Sciatic nerve (tissue), 2 donors: ENCODE results near the gene MCAM. TPM values are rescaled to one million over a fixed set of nuclear protein-coding genes. Genes with fewer than 3 reads are reported as not detected.

Source experiments
- ATAC-seq: fragments of 200-7000 bp; cut with Tn5 transposase; one replicate; pipeline ENCODE4 v1.9.1; 2020; ENCODE audit warnings: mild to moderate bottlenecking, moderate library complexity
- DNase-seq: peaks from one replicate; pipeline ENCODE4 v3.0.0-alpha.2; 2020; ENCODE audit warnings: low spot score
- intact Hi-C: fragments of 100-400 bp; cut with DNase I; formaldehyde crosslinking; loops from one replicate; pipeline ENCODE4 v1.14.2; 2022
- total RNA-seq: library from RNA; stranded (reverse); fragmentation: NEBNext Ultra II Directional; extraction: Animal tissue kit (Norgen Biotek cat#: 25700); gene quantifications from one replicate; pipeline ENCODE4 v1.2.1, GENCODE V29; 2021
- donor health status: DM: no; HTN: no; CAD: no.
- donor health status: DM: no; HTN: no; CAD: no.

MCAM gene
- total RNA-seq, 1 donor from 2014 or later, result 146 TPM

DNA sequence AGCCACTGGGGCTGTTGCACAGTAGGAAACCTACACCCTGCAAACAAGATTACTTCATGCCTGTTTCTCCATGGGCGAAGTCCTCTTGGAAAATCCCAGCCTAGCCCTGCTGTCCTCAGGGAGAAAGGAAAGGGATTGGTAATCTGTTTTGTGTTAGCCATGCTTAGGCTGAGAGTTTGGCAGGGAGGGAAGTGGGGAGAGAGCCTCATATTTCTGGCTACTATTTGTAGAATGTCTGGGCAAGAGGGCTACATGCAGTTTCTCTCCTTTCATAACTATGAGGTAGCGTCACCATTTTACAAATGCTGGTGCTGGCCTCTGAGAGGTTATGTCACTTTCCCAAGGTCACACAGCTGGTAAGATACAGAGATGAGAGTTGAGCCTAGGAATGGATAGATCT lies 30.3 kb upstream of the MCAM start:
- no peak for ATAC-seq
- DNase-seq, result no peak
- intact Hi-C loops, result no loop called here

GRCh38 chr11:119346605-119347004 lies 29.7 kb upstream of the MCAM start, which contains the start of gene MFRP:
Gene MFRP, minus strand, starts transcription at chr11:119346705. Its CDS starts 192 bp downstream, at chr11:119346513.
- DNase-seq, result no peak
- intact Hi-C loops, result no loop called here
- no peak for ATAC-seq

DNA sequence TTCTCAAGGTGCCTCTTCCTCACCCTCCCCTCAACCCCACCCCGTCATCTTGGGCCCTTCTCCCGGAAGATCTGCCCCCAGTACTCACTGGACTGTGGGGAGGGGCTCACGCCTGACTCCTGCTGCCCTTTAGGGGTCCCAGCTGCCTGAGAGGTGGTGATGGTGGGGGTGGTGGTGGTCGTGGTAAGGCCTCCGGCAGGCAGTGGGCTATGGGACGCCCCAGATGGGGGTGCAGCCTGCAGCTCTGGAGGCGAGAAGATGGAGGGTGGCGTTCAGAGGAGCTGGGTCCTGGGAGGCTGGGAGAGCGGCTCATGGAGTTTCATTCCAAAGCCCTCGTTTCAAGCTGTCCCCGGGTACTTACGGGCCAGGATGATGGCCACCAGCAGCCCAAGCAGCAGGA lies 28.8 kb upstream of the MCAM start:
- intact Hi-C loops, result no loop called here
- DNase-seq (no peak), ATAC-seq (no peak)

DNA sequence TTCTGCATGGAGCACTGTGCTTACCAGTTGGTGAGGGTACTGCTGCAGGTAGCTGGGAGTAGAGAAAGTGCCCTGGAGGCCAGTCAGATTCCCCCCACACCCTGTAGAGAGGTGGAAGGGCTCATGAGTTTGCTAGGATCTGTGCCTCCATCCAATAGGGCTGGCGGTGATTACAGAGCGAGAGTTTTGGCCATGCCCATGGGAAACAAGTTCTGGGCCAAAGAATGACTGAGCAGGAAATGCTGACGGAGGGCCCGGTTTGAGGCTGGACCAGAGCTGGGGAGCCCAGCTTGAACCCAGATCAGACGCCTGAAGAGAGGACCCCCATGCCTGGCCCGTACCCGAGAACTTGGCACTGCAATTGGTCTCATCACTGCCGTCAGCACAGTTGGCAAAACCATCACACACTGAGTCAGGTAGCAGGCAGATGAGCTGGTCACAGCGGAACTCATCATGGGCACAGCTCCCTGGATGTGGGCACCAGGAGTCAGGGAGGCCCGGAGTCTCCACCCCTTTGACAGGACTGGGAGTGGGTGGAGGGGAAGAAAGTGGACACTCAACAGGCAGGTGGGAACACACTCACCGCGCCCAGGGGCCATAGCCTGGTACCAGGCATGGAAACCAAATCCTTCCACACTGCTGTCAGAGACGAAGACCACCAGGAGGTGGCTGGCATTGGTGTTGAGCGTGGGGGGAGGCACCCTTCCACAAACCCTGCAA lies 27.5 kb upstream of the MCAM start:
- DNase-seq, result no peak
- intact Hi-C loops, result no loop called here
- no peak for ATAC-seq

- DNase-seq (no peak), ATAC-seq (no peak)
- intact Hi-C loops, result no loop called here
Observed at GRCh38 chr11:119343726-119344125, 26.8 kb upstream of the MCAM start.

- intact Hi-C loops, result no loop called here
- ATAC-seq (no peak), DNase-seq (no peak)
Observed at GRCh38 chr11:119342362-119343130, 25.6 kb upstream of the MCAM start.

GRCh38 chr11:119342023-119342300 lies 25.0 kb upstream of the MCAM start:
- DNase-seq, result no peak
- no peak for ATAC-seq
- intact Hi-C loops, result no loop called here

DNA sequence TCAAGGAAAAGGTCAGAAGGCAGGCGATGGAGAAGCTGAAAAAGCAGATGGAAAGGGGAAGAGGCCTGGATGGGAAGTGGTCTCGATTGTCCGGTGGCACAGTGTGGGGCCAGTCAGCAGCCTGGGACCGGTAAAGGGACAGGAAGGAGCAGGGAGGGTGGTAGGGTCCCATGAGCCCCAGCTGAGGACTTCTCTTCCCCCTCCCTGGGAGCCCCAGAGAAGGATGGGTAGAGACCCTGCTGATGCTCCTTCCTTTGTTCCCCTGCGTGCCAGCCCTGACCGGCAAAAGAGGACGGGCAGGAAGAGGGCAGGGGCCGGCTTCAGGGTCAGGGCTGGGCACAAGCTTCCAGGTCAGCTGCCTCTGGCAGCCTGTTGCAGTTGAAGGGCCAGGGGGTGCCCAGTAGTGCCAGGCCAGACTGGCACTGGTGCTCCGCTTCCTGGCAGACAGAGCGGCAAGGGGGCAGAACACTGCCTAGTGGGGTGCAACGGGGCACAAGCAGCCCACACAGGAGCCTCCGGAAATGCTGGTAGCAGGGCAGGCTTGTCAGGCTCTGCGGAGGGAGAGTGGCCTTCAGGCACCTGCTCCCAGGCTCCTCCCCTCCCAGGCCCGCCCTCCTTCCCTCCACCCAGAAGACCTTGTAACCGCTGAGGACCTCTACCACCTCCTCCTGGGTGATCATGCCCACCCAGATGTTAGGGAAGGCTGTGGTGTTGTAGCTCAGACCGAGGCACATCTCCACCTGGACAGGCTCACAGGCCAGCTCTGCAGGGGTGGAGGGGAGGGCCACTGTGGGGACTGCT lies 24.5 kb upstream of the MCAM start:
- intact Hi-C loops, result no loop called here
- ATAC-seq, result peak; percentile 14
- DNase-seq, result no peak

- ATAC-seq (peak; percentile 61), DNase-seq (peak; percentile 93)
- intact Hi-C loops, result no loop called here
Observed at GRCh38 chr11:119340335-119341221, 23.6 kb upstream of the MCAM start, which contains the start of gene C1QTNF5. Gene C1QTNF5, minus strand, starts transcription at chr11:119340883. Its CDS starts 486 bp downstream, at chr11:119340397.

DNA sequence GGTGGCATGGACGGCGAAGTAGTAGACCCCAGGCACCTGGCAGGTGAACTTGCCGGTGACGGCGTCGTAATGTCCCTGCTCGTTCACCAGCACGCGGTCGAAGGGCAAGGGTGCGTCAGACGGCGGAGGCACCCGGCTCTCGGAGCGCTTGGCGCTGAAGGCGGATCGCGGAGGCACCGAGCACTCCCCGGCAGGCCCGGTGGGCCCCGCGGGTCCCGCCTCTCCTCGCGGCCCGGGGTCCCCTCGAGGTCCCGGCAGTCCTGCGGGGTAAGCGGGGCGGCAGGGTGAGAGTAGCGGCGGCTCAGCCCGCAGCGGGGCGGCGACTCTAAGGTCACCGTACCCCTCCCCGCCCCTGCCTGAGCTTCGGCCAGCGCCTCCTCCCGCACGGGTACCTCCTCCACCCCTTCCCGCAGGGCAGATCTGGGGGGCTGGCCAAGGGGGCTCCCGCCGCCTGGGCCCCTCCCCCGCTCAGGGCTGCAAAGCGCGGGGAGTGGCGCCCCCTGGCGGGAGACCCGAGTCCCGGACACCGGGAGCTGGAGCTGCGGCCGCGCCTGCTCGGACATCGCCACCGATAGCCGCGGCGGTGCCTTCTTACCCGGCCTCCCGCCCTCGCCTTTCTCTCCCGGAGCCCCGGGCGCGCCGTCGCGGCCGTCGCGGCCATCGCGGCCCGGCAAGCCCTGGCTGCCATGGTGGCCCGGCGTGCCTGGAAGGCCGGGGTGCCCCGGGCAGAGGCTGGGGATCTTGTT lies 22.8 kb upstream of the MCAM start:
- intact Hi-C loops, result no loop called here
- ATAC-seq (peak; percentile 36), DNase-seq (peak; percentile 90)

DNA sequence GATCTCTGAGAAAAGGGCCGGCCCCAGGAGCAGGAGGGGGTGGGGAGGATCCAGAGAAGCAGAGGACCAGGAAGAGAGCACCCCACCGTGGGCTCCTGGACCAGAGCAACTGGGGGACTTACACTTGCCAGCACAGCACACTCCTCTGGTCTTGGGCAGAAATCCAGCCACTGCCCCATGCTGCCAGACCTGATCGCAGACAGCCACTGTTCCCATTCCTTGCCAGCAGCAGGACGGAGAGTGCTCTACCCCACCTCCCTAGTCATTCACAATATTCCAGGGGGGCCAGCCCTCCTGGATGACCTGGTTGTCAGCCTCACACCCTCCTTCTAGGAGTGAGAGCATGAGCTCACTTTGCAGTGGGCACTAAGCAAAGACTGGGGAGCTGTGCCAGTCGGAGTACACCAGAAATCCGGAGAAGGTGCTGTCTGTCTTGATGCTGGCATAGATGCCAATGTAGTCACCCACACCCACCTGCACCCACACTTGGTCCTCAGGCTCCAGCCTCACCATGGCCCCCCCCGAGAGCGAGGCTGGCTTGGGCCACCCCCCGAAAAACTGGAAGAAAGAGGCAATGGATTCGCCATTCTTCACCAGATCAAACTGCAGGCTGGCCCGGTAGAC lies 22.1 kb upstream of the MCAM start:
- DNase-seq, result no peak
- no peak for ATAC-seq
- intact Hi-C loops, result no loop called here

DNA sequence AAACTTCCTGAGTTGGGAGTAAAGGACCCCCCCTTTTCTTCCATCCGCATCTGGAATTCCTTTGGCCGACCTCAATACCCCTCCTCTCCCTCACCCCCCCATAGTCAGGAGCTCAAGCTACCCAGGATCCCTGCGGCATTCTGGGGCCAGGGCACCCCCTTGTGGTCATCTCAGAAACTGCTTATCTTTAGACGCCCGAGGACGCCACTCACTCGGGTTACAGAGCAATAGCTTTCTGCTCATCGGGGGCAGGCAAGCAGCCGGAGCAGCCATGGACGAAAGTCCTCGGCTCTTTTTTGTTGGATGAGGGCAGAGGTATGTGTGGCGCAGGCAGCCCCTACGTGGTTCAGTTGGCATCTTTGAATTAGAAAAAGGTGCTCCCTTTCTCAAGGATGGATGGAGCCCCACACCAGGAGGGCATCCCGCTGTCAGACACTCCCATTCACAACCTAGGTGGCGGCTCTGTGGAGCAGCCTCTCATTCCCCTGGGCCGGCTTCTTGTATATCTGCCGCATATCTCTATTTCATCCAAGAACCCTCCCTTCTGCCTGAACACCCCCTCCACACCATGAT lies 21.5 kb upstream of the MCAM start:
- DNase-seq (peak; percentile 84), ATAC-seq (peak; percentile 47)
- intact Hi-C loops, result no loop called here

DNA sequence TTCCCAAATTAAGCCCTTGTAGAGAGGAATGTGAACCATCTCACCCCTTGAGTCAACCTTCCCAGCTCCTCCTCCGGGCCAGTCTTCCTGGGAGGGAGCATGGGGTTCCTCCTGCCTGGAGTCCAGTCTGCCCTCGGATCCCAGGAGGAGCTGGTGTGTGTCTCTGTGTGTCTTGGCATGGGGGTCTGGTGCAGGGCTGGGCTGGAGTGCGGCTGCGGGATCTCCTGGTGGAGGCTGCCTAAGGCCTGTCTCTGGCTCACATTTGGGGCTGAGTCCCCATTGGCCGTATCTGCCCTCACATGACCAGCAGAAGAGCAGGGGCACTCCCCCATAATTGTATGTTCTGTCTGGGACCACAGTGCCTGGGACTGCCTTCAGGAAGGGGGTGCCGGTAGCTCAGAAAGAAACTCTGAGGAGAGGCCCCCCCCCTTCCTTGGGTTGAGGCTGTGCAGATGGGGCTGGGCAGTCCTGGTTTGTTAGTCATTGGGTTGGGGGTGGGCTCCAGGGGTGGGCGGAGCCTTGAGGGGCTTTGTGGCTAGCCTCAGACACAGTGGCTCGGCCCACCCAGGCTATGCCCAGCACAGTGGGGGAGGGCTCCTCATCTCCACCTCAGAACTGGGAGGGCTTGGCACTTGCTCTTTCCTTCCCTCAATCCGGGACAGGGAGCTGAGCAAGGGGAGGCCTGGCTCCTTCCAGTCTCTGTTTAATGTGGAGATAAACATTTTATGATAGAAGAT lies 20.8 kb upstream of the MCAM start:
- intact Hi-C loops, result no loop called here
- no peak for DNase-seq
- ATAC-seq, result no peak

GRCh38 chr11:119336744-119337469 lies 20.0 kb upstream of the MCAM start:
- DNase-seq, result no peak
- ATAC-seq, result no peak
- intact Hi-C loops, result no loop called here

DNA sequence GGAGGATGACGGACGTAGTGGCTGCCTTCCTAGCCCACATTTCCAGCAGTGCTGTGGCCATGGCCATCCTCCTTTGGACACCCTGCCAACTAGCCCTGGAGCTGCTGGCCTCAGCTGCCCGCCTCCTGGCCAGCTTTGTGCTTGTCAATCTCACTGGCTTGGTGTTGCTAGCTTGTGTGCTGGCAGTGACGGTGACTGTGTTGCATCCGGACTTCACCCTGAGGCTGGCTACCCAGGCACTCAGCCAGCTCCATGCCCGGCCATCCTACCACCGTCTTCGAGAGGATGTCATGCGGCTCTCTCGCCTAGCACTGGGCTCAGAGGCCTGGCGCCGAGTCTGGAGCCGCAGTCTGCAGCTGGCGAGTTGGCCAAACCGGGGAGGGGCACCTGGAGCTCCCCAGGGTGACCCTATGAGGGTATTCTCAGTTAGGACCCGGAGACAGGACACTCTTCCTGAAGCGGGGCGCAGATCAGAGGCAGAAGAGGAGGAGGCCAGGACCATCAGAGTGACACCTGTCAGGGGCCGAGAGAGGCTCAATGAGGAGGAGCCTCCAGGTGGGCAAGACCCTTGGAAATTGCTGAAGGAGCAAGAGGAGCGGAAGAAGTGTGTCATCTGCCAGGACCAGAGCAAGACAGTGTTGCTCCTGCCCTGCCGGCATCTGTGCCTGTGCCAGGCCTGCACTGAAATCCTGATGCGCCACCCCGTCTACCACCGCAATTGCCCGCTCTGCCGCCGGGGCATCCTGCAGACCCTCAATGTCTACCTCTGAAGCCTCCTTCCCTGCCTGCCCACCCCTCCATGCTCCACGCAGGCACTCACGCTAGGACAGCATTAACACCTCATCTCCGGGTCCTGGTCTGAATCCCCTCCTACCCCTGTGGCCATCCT lies 19.0 kb upstream of the MCAM start:
- intact Hi-C loops, result no loop called here
- no peak for DNase-seq
- no peak for ATAC-seq
